ENCODE measurements around the gene PTGDR2.

The PTGDR2 gene

GRCh38 chr11:60858731-60859464, 3.1 kb upstream of the PTGDR2 start:
- no peak for DNase-seq

GRCh38 chr11:60858236-60858635, 2.5 kb upstream of the PTGDR2 start:
- DNase-seq: no peak

- DNase-seq: peak; percentile 37
These were observed 1.9 kb upstream of the PTGDR2 start for GRCh38 chr11:60857378-60858232.

GRCh38 chr11:60854847-60855725, 664 bp downstream of the PTGDR2 start:
- DNase-seq: no peak

GRCh38 chr11:60854140-60854846, 1.5 kb downstream of the PTGDR2 start:
- DNase-seq: no peak

- no peak for DNase-seq
These were observed 2.5 kb downstream of the PTGDR2 start for GRCh38 chr11:60852982-60853950.

GRCh38 chr11:60852117-60852981, 3.4 kb downstream of the PTGDR2 start:
- DNase-seq: peak; percentile 72

GRCh38 chr11:60851327-60852104, 4.2 kb downstream of the PTGDR2 start:
- DNase-seq: no peak

- DNase-seq: no peak
These were observed 5.9 kb downstream of the PTGDR2 start for GRCh38 chr11:60849641-60850520.

GRCh38 chr11:60848714-60849151, 7.0 kb downstream of the PTGDR2 start:
- DNase-seq: no peak

- DNase-seq: no peak
These were observed 7.9 kb downstream of the PTGDR2 start for GRCh38 chr11:60847896-60848295.

GRCh38 chr11:60847281-60847680, 8.5 kb downstream of the PTGDR2 start:
- no peak for DNase-seq

GRCh38 chr11:60845338-60845737, 10.4 kb downstream of the PTGDR2 start:
- no peak for DNase-seq

- DNase-seq: no peak
These were observed 10.9 kb downstream of the PTGDR2 start for GRCh38 chr11:60844870-60845221.

- DNase-seq: no peak
These were observed 11.5 kb downstream of the PTGDR2 start for GRCh38 chr11:60844045-60844869.

GRCh38 chr11:60842668-60843600, 12.8 kb downstream of the PTGDR2 start:
- peak; percentile 50 for DNase-seq
